Fibroblast of lung (primary cell): ENCODE data around the gene CPA5.

Experiments used
- EZH2 ChIP-seq: IDR thresholded peaks from 2 replicates; pipeline ENCODE4 v1.5.1; 2012; ENCODE audit warnings: low read length, control low read depth, mild to moderate bottlenecking; ENCODE audit errors: missing control alignments
- TF ChIP-seq, protein P1 (sequence below), 2 donors: IDR thresholded peaks in 1 of 2; conservative IDR thresholded peaks in 1 of 2; 1 replicate in 1 of 2; 2 replicates in 1 of 2; pipeline ENCODE4 v1.5.1; 2011 to 2012; ENCODE audit warnings: low read length in 2 of 2, control low read depth in 1 of 2, inconsistent platforms in 1 of 2, low read depth in 1 of 2, mild to moderate bottlenecking in 1 of 2

DNA sequence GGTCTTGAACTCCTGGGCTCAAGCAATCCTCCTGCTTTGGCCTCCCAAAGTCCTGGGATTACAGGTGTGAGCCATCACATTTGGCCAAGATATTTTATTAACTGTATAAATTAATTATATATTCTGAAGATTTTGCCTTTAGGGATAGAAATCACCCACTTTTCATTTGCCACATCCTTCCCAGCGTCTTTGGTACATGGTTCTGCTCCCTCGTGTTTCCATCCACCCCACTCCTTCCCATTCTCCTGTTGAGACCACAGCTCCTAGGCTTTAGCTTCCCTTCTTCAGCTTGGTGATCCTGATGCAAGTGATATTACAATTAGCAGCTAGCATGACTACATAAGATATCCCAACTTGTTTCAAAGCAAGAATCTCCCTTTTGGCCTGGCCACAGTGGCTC lies 44.1 kb downstream of the CPA5 start:
- TF ChIP-seq EZH2: no peak
- TF ChIP-seq, protein P1, sequence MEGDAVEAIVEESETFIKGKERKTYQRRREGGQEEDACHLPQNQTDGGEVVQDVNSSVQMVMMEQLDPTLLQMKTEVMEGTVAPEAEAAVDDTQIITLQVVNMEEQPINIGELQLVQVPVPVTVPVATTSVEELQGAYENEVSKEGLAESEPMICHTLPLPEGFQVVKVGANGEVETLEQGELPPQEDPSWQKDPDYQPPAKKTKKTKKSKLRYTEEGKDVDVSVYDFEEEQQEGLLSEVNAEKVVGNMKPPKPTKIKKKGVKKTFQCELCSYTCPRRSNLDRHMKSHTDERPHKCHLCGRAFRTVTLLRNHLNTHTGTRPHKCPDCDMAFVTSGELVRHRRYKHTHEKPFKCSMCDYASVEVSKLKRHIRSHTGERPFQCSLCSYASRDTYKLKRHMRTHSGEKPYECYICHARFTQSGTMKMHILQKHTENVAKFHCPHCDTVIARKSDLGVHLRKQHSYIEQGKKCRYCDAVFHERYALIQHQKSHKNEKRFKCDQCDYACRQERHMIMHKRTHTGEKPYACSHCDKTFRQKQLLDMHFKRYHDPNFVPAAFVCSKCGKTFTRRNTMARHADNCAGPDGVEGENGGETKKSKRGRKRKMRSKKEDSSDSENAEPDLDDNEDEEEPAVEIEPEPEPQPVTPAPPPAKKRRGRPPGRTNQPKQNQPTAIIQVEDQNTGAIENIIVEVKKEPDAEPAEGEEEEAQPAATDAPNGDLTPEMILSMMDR (conservative IDR thresholded peaks at IDR 0.05 in 1 of 2, IDR thresholded peaks at IDR 0.05 in 1 of 2; ENCODE audit: low read depth in 1 of 2, low read length in 2 of 2): no peak
